Smooth muscle cell (in vitro differentiated cells): ENCODE measurements around the gene RNF7. TPM values are rescaled to one million over a fixed set of nuclear protein-coding genes. Genes with fewer than 3 reads are reported as not detected.
"Not testable (repeated sequence)": the region's sequence is repeated elsewhere in the genome, so short reads cannot be mapped to it uniquely, and the experiment has no call there.

ENCODE experiments used
- DNase-seq: peaks from one replicate; lab custom pipeline; 2025; ENCODE audit not compliant: unreplicated experiment; lab: John Stamatoyannopoulos, UW
- H2AFZ ChIP-seq: fragments of 200-600 bp; sonication (generic); 2 replicates; pipeline ENCODE4 v1.6.0; 2016; ENCODE audit warnings: antibody characterized with exemption, low read depth, mild to moderate bottlenecking
- H3F3A ChIP-seq: fragments of 200-600 bp; sonication (generic); 2 replicates; pipeline ENCODE4 v1.6.0; 2017; ENCODE audit warnings: antibody characterized with exemption, low read depth
- H3K27ac ChIP-seq: fragments of 200-600 bp; sonication (generic); 2 replicates; pipeline ENCODE4 v1.5.1; 2016; ENCODE audit warnings: low read depth, mild to moderate bottlenecking
- H3K27me3 ChIP-seq: fragments of 200-600 bp; sonication (generic); 2 replicates; pipeline ENCODE4 v1.6.1; 2016; ENCODE audit warnings: low read depth, mild to moderate bottlenecking
- H3K36me3 ChIP-seq: fragments of 200-600 bp; sonication (generic); 2 replicates; pipeline ENCODE4 v1.5.1; 2016; ENCODE audit warnings: low read depth
- H3K4me1 ChIP-seq: fragments of 200-600 bp; sonication (generic); 2 replicates; pipeline ENCODE4 v1.5.1; 2016; ENCODE audit warnings: low read depth
- H3K4me2 ChIP-seq: fragments of 200-600 bp; sonication (generic); 2 replicates; pipeline ENCODE4 v1.6.0; 2016; ENCODE audit warnings: mild to moderate bottlenecking
- H3K4me3 ChIP-seq: fragments of 200-600 bp; sonication (generic); 2 replicates; pipeline ENCODE4 v1.5.1; 2016; ENCODE audit warnings: mild to moderate bottlenecking
- H3K79me2 ChIP-seq: fragments of 200-600 bp; sonication (generic); 2 replicates; pipeline ENCODE4 v1.6.0; 2016; ENCODE audit warnings: low read depth, mild to moderate bottlenecking
- H3K9ac ChIP-seq: fragments of 200-600 bp; sonication (generic); 2 replicates; pipeline ENCODE4 v1.6.0; 2016; ENCODE audit warnings: low read depth
- H3K9me3 ChIP-seq: fragments of 200-600 bp; sonication (generic); replicated peaks from 2 replicates; pipeline ENCODE4 v1.5.1; 2016; ENCODE audit warnings: low read depth
- H4K20me1 ChIP-seq: fragments of 200-600 bp; sonication (generic); 2 replicates; pipeline ENCODE4 v1.6.0; 2016; ENCODE audit warnings: low read depth
- WGBS: methylation state at CpG from one replicate; pipeline ENCODE4 v1.1.7; 2016; ENCODE audit warnings: low lambda C conversion rate; 5-methylcytosine and 5-hydroxymethylcytosine counted together
- polyA plus RNA-seq: library from polyadenylated mRNA; unstranded; fragments of >200 nt; fragmentation: Nextera tagmentation; extraction: Ambion mirVana; gene quantifications from 2 replicates; pipeline ENCODE4 v1.2.1, GENCODE V29; 2016
- total RNA-seq: library from RNA; depleted of rRNA; stranded (reverse); fragments of >200 nt; gene quantifications from 2 replicates; pipeline ENCODE4 v1.2.3, GENCODE V29; 2014
- TF ChIP-seq, protein P1 (sequence below): fragments of 200-600 bp; sonication (generic); IDR thresholded peaks from 2 replicates; pipeline ENCODE4 v1.5.1; 2017; ENCODE audit warnings: borderline replicate concordance, mild to moderate bottlenecking, antibody characterized with exemption; ENCODE audit not compliant: insufficient read depth, poor library complexity, severe bottlenecking

Gene RNF7
- total and polyA plus RNA-seq, 2 experiments from 2014 or later = 130 to 229 TPM

DNA sequence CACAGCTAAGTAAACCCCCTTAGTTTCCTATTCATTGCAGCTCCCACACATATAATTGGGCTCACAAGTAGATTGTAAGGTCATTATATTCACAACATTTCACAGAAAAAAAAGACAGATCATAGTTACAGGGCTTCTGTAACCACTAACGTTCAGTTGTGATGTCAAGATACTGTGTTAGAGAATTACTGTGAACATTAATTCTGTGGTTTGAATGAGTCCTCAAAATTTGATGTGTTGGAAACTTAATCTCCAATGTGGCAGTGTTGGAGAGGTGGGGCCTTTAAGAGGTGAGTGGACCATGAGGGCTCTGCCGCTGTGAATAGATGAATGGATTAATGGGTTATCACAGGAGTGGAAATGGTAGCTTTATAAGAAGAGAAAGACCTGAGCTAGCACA is 46.4 kb downstream of the RNF7 start:
- Histone ChIP-seq H3K27ac (no peak overlapping the region), H3K4me1 (no peaks in the 10 kb centered on the region), H3K4me2 (no peak overlapping the region), H2AFZ (no peak overlapping the region), H3K9ac (no peak overlapping the region), H4K20me1 (no peaks in the 10 kb centered on the region), H3K9me3 (no peaks in the 10 kb centered on the region), H3K79me2 (no peaks in the 10 kb centered on the region), H3K36me3 (no peaks in the 10 kb centered on the region), H3K4me3 (no peak overlapping the region), H3K27me3 (no peaks in the 10 kb centered on the region), H3F3A (no peaks in the 10 kb centered on the region)
- no peak for DNase-seq
- WGBS = 93% methylated on average over 2 of the region's 2 CpGs
- TF ChIP-seq, protein P1, sequence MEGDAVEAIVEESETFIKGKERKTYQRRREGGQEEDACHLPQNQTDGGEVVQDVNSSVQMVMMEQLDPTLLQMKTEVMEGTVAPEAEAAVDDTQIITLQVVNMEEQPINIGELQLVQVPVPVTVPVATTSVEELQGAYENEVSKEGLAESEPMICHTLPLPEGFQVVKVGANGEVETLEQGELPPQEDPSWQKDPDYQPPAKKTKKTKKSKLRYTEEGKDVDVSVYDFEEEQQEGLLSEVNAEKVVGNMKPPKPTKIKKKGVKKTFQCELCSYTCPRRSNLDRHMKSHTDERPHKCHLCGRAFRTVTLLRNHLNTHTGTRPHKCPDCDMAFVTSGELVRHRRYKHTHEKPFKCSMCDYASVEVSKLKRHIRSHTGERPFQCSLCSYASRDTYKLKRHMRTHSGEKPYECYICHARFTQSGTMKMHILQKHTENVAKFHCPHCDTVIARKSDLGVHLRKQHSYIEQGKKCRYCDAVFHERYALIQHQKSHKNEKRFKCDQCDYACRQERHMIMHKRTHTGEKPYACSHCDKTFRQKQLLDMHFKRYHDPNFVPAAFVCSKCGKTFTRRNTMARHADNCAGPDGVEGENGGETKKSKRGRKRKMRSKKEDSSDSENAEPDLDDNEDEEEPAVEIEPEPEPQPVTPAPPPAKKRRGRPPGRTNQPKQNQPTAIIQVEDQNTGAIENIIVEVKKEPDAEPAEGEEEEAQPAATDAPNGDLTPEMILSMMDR = no peak

DNA sequence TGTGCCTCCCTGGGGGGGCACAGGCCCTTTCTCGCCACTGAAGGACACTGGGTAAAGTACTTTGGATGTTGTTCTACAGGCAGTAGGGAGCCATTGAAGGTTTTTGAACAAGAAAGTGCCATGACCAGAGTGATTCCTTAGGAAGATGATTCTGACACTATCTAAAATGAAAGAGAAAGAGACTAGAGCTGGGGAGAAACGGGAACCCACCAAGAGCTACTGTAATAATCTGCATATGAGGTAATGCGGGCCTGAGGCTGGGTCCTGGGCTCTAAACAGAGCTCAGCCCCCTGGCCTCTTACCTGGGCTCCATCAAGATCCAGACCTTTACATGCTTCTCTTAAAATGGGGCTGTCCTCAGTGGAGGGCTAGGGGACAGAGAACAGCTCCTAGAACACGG is 50.1 kb downstream of the RNF7 start:
- Histone ChIP-seq H3F3A (no peaks in the 10 kb centered on the region), H3K36me3 (no peaks in the 10 kb centered on the region), H2AFZ (no peak overlapping the region), H3K4me2 (no peak overlapping the region), H4K20me1 (no peaks in the 10 kb centered on the region), H3K4me3 (no peak overlapping the region), H3K79me2 (no peaks in the 10 kb centered on the region), H3K27me3 (no peaks in the 10 kb centered on the region), H3K27ac (no peak overlapping the region), H3K9ac (no peak overlapping the region), H3K9me3 (no peaks in the 10 kb centered on the region), H3K4me1 (no peaks in the 10 kb centered on the region)
- WGBS = 92% methylated on average over 4 of the region's 4 CpGs
- TF ChIP-seq, protein P1 = no peak
- DNase-seq = no peak

DNA sequence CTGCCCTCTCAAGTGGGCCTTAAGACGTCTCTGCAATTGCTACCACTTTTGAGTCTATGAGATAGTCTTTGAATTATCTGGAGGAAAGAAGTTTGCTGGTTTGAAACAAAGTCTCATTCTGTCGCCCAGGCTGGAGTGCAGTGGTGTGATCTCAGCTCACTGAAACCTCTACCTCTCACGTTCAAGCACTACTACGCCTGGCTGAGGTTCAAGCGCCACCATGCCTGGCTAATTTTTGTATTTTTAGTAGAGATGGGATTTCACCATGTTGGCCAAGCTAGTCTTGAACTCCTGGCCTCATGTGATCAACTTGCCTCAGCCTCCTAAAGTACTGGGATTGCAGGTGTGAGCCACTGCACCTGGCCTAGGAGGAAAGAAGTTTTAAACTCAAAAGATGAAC is 50.7 kb downstream of the RNF7 start:
- not testable (repeated sequence) for H3K27ac ChIP-seq, H3K9me3 ChIP-seq, H4K20me1 ChIP-seq, H3K79me2 ChIP-seq, H2AFZ ChIP-seq, H3K9ac ChIP-seq, H3F3A ChIP-seq, DNase-seq, H3K27me3 ChIP-seq, H3K36me3 ChIP-seq, H3K4me3 ChIP-seq, H3K4me2 ChIP-seq, H3K4me1 ChIP-seq
- 97% methylated on average over 5 of the region's 5 CpGs for WGBS

DNA sequence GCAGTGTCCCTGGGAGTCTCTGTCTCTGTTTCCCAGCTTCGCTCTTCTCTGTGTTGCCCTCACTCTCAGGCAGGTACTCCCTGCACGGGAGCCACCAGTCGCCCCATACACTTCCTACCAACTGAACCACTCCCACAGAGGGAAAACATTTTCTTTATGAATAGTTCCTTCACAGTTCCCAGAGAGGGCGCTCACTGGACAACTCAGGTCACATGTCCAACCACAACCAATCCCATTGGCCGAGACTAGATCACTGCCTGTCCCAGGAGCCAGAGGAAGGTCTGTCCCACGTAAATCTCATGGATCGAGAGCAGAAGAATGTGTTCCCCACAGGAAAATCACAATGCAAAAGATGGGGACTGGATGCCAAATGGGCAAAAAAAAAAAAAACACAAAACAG is 51.2 kb downstream of the RNF7 start:
- no peaks in the 10 kb centered on the region for H3K27me3 ChIP-seq
- no peak overlapping the region for H3K4me2 ChIP-seq
- no peaks in the 10 kb centered on the region for H3K9me3 ChIP-seq
- DNase-seq = no peak
- H3K4me3 ChIP-seq = no peak overlapping the region
- TF ChIP-seq, protein P1 = no peak
- no peaks in the 10 kb centered on the region for H4K20me1 ChIP-seq
- H3K79me2 ChIP-seq = no peaks in the 10 kb centered on the region
- no peaks in the 10 kb centered on the region for H3F3A ChIP-seq
- 96% methylated on average over 7 of the region's 7 CpGs for WGBS
- no peak overlapping the region for H2AFZ ChIP-seq
- no peak overlapping the region for H3K9ac ChIP-seq
- H3K36me3 ChIP-seq = no peaks in the 10 kb centered on the region
- H3K27ac ChIP-seq = no peak overlapping the region
- H3K4me1 ChIP-seq = no peaks in the 10 kb centered on the region
